ENCODE measurements around the gene SNX21. TPM values are rescaled to one million over a fixed set of nuclear protein-coding genes. Genes with fewer than 3 reads are reported as not detected.

SNX21 gene
- total RNA-seq, 1 experiment from 2014 or later, result 11.9 TPM

GRCh38 chr20:45867819-45868176 lies 34.2 kb downstream of the SNX21 start:
- no peak for ATAC-seq
- no peaks in the 10 kb centered on the region for H3K9me3 ChIP-seq (ENCODE audit: control insufficient read depth in 1 of 2, insufficient read depth in 1 of 2, low read depth in 1 of 2, low read length in 2 of 2)
- H4K20me1 ChIP-seq (ENCODE audit: insufficient read depth), result no peaks in the 10 kb centered on the region
- H3K4me1 ChIP-seq (ENCODE audit: control insufficient read depth in 1 of 2, insufficient read depth in 2 of 2, low read length in 2 of 2), result peaks cover 0 to 10% of the 10 kb centered on the region in 2 experiments; a peak in 1 of 4 replicates
- BruUV-seq (replicated peaks), result no TSS peak
- DNase-seq (ENCODE audit: low read depth, low spot score), result no peak
- H3K9me2 ChIP-seq (ENCODE audit: insufficient read depth), result no peaks in the 10 kb centered on the region
- POLR2A ChIA-PET, result no interaction called here
- H3K4me3 ChIP-seq (replicated peaks in 1 of 2; ENCODE audit: low read depth in 1 of 2, low read length in 2 of 2), result no peak overlapping the region
- no peaks in the 10 kb centered on the region for H3K36me3 ChIP-seq (ENCODE audit: control insufficient read depth in 1 of 2, insufficient read depth in 2 of 2, low read length in 2 of 2)
- H3K4me2 ChIP-seq (ENCODE audit: low read length), result no peak overlapping the region
- no peaks in the 10 kb centered on the region for H3K27me3 ChIP-seq (ENCODE audit: insufficient read depth, low read length)
- RAD21 ChIA-PET (ENCODE audit: low non-redundant PET in 1 of 2, low total read pairs in 2 of 2, uncharacterized antibody in 2 of 2, unreplicated experiment in 2 of 2), result no interaction called here
- no peaks in the 10 kb centered on the region for H3K79me2 ChIP-seq (ENCODE audit: insufficient read depth, low read length)
- CTCF ChIA-PET, result no interaction called here
- H3K27ac ChIP-seq (ENCODE audit: low read depth, low read length), result no peak overlapping the region
- H2AFZ ChIP-seq (ENCODE audit: low read depth, low read length, poor library complexity, severe bottlenecking), result no peak overlapping the region
- TF ChIP-seq CBX3 (IDR thresholded peaks at IDR 0.05; ENCODE audit: low read depth) (no peak), EZH2 (IDR thresholded peaks at IDR 0.05) (no peak), SIN3A (IDR thresholded peaks at IDR 0.05; ENCODE audit: low read depth) (no peak)
- no peak overlapping the region for H3K9ac ChIP-seq (ENCODE audit: low read length)
- intact Hi-C loops (cut with micrococcal nuclease), result no loop called here

DNA sequence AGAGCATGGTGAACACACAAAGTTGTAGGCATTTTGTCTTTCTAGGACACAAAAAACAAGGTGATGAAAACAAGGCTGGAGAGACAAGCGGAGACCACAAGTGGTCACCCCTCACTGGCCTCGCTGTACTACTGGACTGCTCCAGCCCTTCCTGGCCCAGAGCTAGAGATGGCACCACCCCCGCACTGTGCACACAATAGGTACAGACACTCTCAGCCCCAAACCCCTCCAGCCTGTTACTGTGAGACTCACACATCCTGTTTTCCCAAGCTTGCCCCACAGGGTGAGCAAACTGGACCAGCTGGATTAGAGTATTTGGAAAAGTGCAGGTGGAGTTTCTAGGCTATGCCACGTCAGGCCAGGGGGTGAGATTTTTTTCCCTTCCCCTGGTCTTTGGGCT lies 39.0 kb downstream of the SNX21 start:
- no peaks in the 10 kb centered on the region for H3K36me3 ChIP-seq (ENCODE audit: control insufficient read depth in 1 of 2, insufficient read depth in 2 of 2, low read length in 2 of 2)
- no peak for DNase-seq (ENCODE audit: low read depth, low spot score)
- H3K9me2 ChIP-seq (ENCODE audit: insufficient read depth), result no peaks in the 10 kb centered on the region
- POLR2A ChIA-PET, result interaction anchor here (1.3 kb wide), 1 partner anchor 8 kb away, joined by 3 read pairs; the partner anchor contains the start of gene ZSWIM1
- peaks cover 0 to 6% of the 10 kb centered on the region in 2 experiments; a peak in 1 of 4 replicates for H3K4me1 ChIP-seq (ENCODE audit: control insufficient read depth in 1 of 2, insufficient read depth in 2 of 2, low read length in 2 of 2)
- H3K9me3 ChIP-seq (ENCODE audit: control insufficient read depth in 1 of 2, insufficient read depth in 1 of 2, low read depth in 1 of 2, low read length in 2 of 2), result no peaks in the 10 kb centered on the region
- CTCF ChIA-PET, result no interaction called here
- intact Hi-C loops (cut with micrococcal nuclease), result no loop called here
- no peaks in the 10 kb centered on the region for H3K79me2 ChIP-seq (ENCODE audit: insufficient read depth, low read length)
- RAD21 ChIA-PET (ENCODE audit: low non-redundant PET in 1 of 2, low total read pairs in 2 of 2, uncharacterized antibody in 2 of 2, unreplicated experiment in 2 of 2), result no interaction called here
- no peak overlapping the region for H2AFZ ChIP-seq (ENCODE audit: low read depth, low read length, poor library complexity, severe bottlenecking)
- H4K20me1 ChIP-seq (ENCODE audit: insufficient read depth), result no peaks in the 10 kb centered on the region
- H3K9ac ChIP-seq (ENCODE audit: low read length), result no peak overlapping the region
- no peak for ATAC-seq
- TF ChIP-seq ATF3 (IDR thresholded peaks at IDR 0.05), result no peak
- no peak for TF ChIP-seq SIN3A (IDR thresholded peaks at IDR 0.05; ENCODE audit: low read depth)
- no peak for TF ChIP-seq SRF (IDR thresholded peaks at IDR 0.05; ENCODE audit: low read depth)
- no peak for TF ChIP-seq EZH2phosphoT487 (IDR thresholded peaks at IDR 0.05; ENCODE audit: borderline replicate concordance)
- no peak for TF ChIP-seq FOSL1 (IDR thresholded peaks at IDR 0.05; ENCODE audit: low read depth)
- TF ChIP-seq ZNF274 (IDR thresholded peaks at IDR 0.05; ENCODE audit: low read depth, low read length), result no peak
- no peak for TF ChIP-seq JUND (IDR thresholded peaks at IDR 0.05)
- TF ChIP-seq RAD21 (IDR thresholded peaks at IDR 0.05; ENCODE audit: low read depth), result no peak
- no peak for TF ChIP-seq ZFX (IDR thresholded peaks at IDR 0.05)
- TF ChIP-seq POLR2A (IDR thresholded peaks at IDR 0.05; ENCODE audit: borderline replicate concordance, extremely low read depth, insufficient read depth, insufficient read length), result no peak
- no peak for TF ChIP-seq ZBTB33 (IDR thresholded peaks at IDR 0.05; ENCODE audit: extremely low read depth, insufficient replicate concordance, low read length)
- no peak for TF ChIP-seq EGR1 (IDR thresholded peaks at IDR 0.05; ENCODE audit: low read depth)
- H3K4me2 ChIP-seq (ENCODE audit: low read length), result no peak overlapping the region
- no TSS peak for BruUV-seq (replicated peaks)
- no peak overlapping the region for H3K4me3 ChIP-seq (replicated peaks in 1 of 2; ENCODE audit: low read depth in 1 of 2, low read length in 2 of 2)
- no peak overlapping the region for H3K27ac ChIP-seq (ENCODE audit: low read depth, low read length)
- no peaks in the 10 kb centered on the region for H3K27me3 ChIP-seq (ENCODE audit: insufficient read depth, low read length)
